Neural crest cell (in vitro differentiated cells): ENCODE results near the gene NFIA. TPM values are rescaled to one million over a fixed set of nuclear protein-coding genes. Genes with fewer than 3 reads are reported as not detected.
A peak's percentile ranks its signal among the peaks of the same experiment; 100 is the strongest.

ENCODE experiments used
- DNase-seq: peaks from one replicate; pipeline ENCODE4 v3.0.0; 2021; ENCODE audit warnings: low read depth, mixed read lengths, low spot score
- H3K27ac Mint-ChIP-seq: one replicate; pipeline ENCODE4 v1.8.0; 2021; ENCODE audit warnings: mild to moderate bottlenecking, mixed read lengths; ENCODE audit not compliant: unreplicated experiment
- H3K27me3 Mint-ChIP-seq: 2 replicates; pipeline ENCODE4 v1.8.0; 2021; ENCODE audit warnings: low read depth, mild to moderate bottlenecking, mixed read lengths
- H3K36me3 Mint-ChIP-seq: 2 replicates; pipeline ENCODE4 v1.8.0; 2021; ENCODE audit warnings: low read depth, mild to moderate bottlenecking, mixed read lengths
- H3K4me1 Mint-ChIP-seq: 2 replicates; pipeline ENCODE4 v1.8.0; 2021; ENCODE audit warnings: mixed read lengths
- H3K4me3 Mint-ChIP-seq: one replicate; pipeline ENCODE4 v1.8.0; 2021; ENCODE audit warnings: mild to moderate bottlenecking, mixed read lengths
- H3K9me3 Mint-ChIP-seq: 2 replicates; pipeline ENCODE4 v1.8.0; 2021; ENCODE audit warnings: mixed read lengths
- CTCF ChIP-seq: fragments of 200-600 bp; sonication (generic); conservative IDR thresholded peaks from 2 replicates; pipeline ENCODE4 v1.5.0; 2021; ENCODE audit warnings: antibody characterized with exemption, mild to moderate bottlenecking
- total RNA-seq: library from RNA; stranded (reverse); gene quantifications from 2 replicates; pipeline ENCODE4 v1.2.1, GENCODE V29; 2021

The NFIA gene
- total RNA-seq, 1 donor from 2014 or later: 3.4 TPM

DNA sequence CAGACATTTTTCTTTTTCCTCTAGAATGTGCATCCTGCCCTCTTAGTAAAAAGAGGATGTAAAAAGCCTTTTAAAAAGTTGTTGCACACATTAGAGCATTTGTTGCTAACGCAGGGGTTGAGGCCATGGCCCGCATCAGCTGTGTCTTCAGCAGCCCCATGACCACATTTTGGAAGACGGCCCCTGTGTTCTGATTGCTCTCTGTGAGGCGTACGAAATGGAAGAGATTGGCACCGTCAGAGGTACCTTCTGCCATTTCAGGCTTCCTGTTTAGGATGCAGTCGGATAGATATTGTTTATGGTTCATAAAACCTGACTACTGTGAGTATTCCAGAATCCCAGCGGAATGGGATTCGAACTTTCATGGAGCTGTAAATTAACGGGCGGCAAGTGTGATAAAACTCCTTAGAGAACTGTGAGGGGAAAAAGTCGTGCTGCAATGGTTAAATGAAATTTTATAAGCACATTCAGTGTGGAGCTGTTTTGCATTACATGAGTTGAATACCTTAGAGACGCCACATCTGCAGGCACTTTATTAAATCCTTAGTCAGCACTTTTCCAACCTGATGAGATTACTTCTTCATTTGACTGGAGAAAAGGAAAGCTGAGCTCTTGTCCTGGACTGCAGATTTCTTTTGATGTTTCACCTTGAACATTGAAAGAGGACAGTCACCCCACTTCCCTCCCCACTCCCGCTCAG is 368.7 kb downstream of the NFIA start:
- Mint-ChIP-seq H3K9me3 (no peaks in the 10 kb centered on the region), H3K4me3 (no peak overlapping the region), H3K36me3 (no peaks in the 10 kb centered on the region), H3K27ac (no peak overlapping the region), H3K4me1 (peaks cover 45% of the 10 kb centered on the region), H3K27me3 (peaks cover 79% of the 10 kb centered on the region)
- no peak for TF ChIP-seq CTCF
- no peak for DNase-seq

GRCh38 chr1:61451572-61451968 is 369.2 kb downstream of the NFIA start:
- no peak overlapping the region for H3K4me3 Mint-ChIP-seq
- TF ChIP-seq CTCF: no peak
- H3K27ac Mint-ChIP-seq: no peak overlapping the region
- no peaks in the 10 kb centered on the region for H3K36me3 Mint-ChIP-seq
- peaks cover 73% of the 10 kb centered on the region for H3K27me3 Mint-ChIP-seq
- no peak for DNase-seq
- H3K9me3 Mint-ChIP-seq: no peaks in the 10 kb centered on the region
- H3K4me1 Mint-ChIP-seq: peaks cover 45% of the 10 kb centered on the region

DNA sequence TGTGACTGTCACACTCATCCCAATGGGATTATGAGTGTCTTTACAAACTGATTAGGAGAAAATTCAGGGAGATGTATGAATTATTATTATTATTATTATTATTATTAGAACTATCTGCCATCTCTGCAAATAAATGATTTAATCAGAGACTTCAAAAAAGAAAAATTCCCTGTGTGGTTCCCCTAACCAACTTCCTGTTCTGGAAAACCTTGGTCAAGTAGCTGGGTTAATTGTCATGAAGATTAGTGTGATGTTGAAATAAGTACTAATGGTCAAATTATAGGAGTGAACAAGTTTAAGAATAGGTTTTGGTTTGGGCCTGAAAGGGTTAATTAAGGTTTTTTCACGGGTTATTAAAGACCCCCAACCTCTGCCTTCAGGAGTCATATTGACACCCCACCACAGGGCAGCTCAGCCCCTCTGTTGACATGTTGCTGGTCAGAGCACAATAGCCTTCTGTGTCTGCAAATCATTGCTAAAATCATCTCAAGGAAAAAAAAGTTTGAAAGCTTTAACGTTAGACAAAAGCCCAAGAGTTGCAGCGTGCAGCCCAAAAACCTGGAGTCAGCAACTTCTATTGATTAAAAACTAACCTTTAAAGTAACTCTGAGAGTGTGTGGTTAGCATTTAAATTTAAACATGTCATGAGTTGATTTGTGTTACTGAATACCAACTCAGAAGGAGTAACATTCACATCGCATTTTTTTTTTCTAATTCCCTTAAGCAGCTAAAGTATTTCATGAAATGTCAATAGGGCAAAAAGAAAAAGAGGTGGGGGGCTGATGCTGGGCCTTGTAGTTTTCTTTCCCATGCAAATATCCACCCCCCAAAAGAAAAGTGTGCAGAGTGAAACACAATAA is 370.0 kb downstream of the NFIA start:
- no peak overlapping the region for H3K4me3 Mint-ChIP-seq
- no peaks in the 10 kb centered on the region for H3K36me3 Mint-ChIP-seq
- H3K9me3 Mint-ChIP-seq: no peaks in the 10 kb centered on the region
- H3K27me3 Mint-ChIP-seq: peaks cover 67% of the 10 kb centered on the region
- TF ChIP-seq CTCF: no peak
- no peak overlapping the region for H3K27ac Mint-ChIP-seq
- H3K4me1 Mint-ChIP-seq: peaks cover 41% of the 10 kb centered on the region
- DNase-seq: no peak

DNA sequence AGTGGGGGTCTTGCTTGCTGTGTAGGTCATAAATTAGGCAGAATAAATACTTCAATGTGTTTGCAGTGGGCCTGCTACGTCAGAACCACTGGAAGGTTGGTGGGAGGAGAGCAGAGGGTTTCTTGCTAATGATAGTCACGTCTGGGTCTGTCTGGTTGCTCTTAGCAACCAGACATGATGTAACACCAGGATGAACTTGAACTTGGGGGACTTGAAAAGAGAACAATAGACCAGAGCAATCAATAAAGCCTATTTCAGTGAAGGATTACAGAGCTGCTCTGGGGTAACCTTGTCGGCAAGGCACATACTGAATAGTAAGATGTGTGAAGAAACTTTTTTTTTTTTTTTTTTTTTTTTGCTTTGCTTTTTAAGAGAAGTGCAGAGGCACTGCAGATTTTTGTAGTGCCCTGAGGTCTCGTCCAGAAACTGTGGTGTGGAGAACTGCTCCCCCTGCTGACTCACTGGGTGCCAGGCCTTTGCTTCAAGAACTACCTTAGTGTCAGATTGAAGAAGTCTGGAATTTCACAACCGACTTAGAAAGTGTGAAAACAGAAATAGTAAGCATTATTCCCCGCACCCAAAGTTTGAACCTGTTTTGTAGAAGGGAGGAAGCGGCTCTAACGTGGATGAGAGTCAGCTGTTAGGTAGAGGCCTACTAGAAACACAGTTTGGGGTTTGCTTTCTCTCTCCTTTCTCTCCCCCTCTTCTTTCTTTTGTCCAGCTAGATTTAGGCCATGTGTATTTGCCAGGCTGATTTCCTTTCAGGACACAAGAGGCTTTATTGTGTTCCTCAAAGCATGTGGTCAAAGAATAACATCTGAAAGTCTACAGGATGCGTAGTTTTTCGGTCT is 371.0 kb downstream of the NFIA start:
- Mint-ChIP-seq H3K27me3 (peaks cover 64% of the 10 kb centered on the region), H3K9me3 (no peaks in the 10 kb centered on the region), H3K4me1 (peaks cover 44% of the 10 kb centered on the region), H3K27ac (no peak overlapping the region), H3K36me3 (no peaks in the 10 kb centered on the region), H3K4me3 (peak overlapping the region; percentile 59)
- peak; percentile 63 for DNase-seq
- TF ChIP-seq CTCF: peak; percentile 86

DNA sequence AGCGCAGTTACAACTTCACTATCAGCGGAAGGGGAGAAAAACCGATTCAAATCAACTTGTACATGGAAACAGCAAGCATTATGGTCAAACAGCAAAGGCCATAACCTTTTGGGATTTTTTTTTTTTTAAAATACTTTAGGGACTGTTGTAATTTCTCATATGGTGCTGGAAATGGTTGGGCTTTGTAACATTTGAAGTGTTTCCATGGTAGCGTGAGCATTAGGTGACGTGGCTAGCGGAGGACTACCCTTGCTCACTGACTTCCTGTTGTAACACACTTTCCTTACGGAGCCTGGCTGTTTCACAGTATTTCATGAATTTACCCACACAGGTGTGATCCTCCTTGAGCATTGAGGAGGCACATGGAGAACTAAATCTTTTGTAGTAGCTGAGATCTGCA is 373.0 kb downstream of the NFIA start:
- peaks cover 44% of the 10 kb centered on the region for H3K4me1 Mint-ChIP-seq
- no peak overlapping the region for H3K4me3 Mint-ChIP-seq
- peaks cover 50% of the 10 kb centered on the region for H3K27me3 Mint-ChIP-seq
- no peaks in the 10 kb centered on the region for H3K9me3 Mint-ChIP-seq
- H3K27ac Mint-ChIP-seq: no peak overlapping the region
- H3K36me3 Mint-ChIP-seq: no peaks in the 10 kb centered on the region
- no peak for DNase-seq
- TF ChIP-seq CTCF: no peak
